ENCODE data around the gene CYB561. TPM values are rescaled to one million over a fixed set of nuclear protein-coding genes. Genes with fewer than 3 reads are reported as not detected.
A peak's percentile ranks its signal among the peaks of the same experiment; 100 is the strongest.
"Not testable (repeated sequence)": the region's sequence is repeated elsewhere in the genome, so short reads cannot be mapped to it uniquely, and the experiment has no call there.

Gene CYB561
- total RNA-seq, 1 donor from 2014 or later: 8.1 TPM

DNA sequence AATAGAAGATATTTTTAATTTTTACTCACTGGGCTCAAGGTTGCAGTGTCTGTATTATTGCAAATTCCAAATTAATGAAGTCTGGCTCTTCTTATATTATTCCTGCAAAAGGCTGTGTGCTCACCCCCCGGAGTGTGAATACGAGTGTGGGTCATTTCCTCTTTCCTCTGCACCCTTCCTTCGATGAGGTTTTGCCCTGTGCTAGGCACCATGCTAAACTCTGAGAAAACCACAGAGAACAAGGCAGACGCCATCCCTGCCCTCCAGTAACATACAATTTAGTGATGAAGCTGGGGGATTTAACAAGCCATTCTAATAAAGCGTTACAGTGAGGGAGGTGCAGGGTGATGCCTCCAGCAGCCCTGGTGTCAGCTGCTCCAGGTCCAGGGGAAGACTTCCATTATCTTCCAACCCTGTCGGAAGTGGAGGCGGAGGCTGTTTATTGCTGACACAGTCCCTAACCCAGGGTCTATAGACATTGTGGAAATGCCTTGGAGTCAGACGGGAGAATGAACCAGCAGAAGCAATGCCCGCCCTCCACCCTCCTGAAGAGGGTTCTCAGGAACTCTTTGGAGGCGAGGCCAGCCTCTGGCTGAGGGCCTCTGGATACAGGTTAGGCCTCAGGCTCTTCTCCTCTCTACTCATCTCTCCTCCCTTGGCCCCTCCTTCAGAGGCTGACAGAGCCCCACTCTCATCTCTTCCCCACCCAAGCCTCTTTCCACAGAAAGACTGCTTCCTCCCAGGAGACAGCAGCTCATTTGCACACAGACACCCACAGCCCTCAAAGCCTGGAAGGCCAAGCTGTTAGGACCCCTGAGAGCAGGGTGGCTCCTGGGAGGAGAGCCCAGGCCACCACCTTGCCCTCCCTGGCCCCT lies 28.7 kb upstream of the CYB561 start:
- H3K4me1 ChIP-seq (ENCODE audit: insufficient read depth, low read length): peaks cover 24% of the 10 kb centered on the region
- no peaks in the 10 kb centered on the region for H3K9me3 ChIP-seq (ENCODE audit: insufficient read depth, low read depth, low read length)
- Mint-ChIP-seq H3K4me3 (ENCODE audit: unreplicated experiment) (no peak overlapping the region), H3K36me3 (ENCODE audit: low read depth, unreplicated experiment) (no peaks in the 10 kb centered on the region), H3K27me3 (ENCODE audit: low read depth, unreplicated experiment) (peaks cover 36% of the 10 kb centered on the region), H3K4me1 (ENCODE audit: low read depth, unreplicated experiment) (no peaks in the 10 kb centered on the region), H3K27ac (ENCODE audit: unreplicated experiment) (no peak overlapping the region), H3K9me3 (ENCODE audit: unreplicated experiment) (peaks cover 2% of the 10 kb centered on the region)
- TF ChIP-seq EZH2 (IDR thresholded peaks at IDR 0.05; ENCODE audit: insufficient read depth, low read length): no peak
- TF ChIP-seq, protein P1, sequence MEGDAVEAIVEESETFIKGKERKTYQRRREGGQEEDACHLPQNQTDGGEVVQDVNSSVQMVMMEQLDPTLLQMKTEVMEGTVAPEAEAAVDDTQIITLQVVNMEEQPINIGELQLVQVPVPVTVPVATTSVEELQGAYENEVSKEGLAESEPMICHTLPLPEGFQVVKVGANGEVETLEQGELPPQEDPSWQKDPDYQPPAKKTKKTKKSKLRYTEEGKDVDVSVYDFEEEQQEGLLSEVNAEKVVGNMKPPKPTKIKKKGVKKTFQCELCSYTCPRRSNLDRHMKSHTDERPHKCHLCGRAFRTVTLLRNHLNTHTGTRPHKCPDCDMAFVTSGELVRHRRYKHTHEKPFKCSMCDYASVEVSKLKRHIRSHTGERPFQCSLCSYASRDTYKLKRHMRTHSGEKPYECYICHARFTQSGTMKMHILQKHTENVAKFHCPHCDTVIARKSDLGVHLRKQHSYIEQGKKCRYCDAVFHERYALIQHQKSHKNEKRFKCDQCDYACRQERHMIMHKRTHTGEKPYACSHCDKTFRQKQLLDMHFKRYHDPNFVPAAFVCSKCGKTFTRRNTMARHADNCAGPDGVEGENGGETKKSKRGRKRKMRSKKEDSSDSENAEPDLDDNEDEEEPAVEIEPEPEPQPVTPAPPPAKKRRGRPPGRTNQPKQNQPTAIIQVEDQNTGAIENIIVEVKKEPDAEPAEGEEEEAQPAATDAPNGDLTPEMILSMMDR (IDR thresholded peaks at IDR 0.05; ENCODE audit: insufficient read depth, low read depth, low read length): no peak
- H3K9ac ChIP-seq (ENCODE audit: low read length): no peak overlapping the region
- H4K20me1 ChIP-seq (ENCODE audit: insufficient read depth, low read length): peaks cover 3% of the 10 kb centered on the region
- no peak overlapping the region for H3K27ac ChIP-seq (ENCODE audit: low read depth, low read length)
- H3K4me2 ChIP-seq (ENCODE audit: low read length): no peak overlapping the region
- no peak overlapping the region for H2AFZ ChIP-seq (ENCODE audit: low read depth, low read length)
- H3K79me2 ChIP-seq (ENCODE audit: insufficient read depth, low read length): no peaks in the 10 kb centered on the region
- no peaks in the 10 kb centered on the region for H3K36me3 ChIP-seq (ENCODE audit: insufficient read depth, low read length)
- no peak for FAIRE-seq
- peaks cover 13% of the 10 kb centered on the region for H3K27me3 ChIP-seq (ENCODE audit: insufficient read depth, low read length)
- DNase-seq (ENCODE audit: low read depth): no peak
- no peak overlapping the region for H3K4me3 ChIP-seq (ENCODE audit: insufficient read depth, low read depth, low read length)

DNA sequence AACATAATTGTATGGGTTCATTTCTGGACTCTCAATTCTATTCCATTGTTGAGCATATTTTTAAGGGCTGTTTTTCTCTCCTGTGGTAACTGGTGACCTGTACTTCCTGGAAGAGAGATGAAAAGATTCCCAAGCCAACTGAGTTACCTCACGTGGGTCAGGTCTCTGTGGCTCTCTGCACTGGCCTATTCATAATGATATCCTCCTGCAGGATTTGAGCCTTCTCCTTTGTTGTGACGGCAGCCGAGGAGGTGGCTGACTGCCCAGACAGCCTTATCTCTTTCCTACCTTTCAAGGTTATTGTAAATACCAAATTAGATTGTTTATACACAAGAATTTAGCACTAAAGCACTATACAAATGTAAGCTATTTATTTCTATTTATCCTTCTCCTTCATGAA lies 28.1 kb upstream of the CYB561 start:
- Histone ChIP-seq H3K79me2 (ENCODE audit: insufficient read depth, low read length) (no peaks in the 10 kb centered on the region), H2AFZ (ENCODE audit: low read depth, low read length) (no peak overlapping the region), H3K4me1 (ENCODE audit: insufficient read depth, low read length) (peaks cover 24% of the 10 kb centered on the region), H3K27ac (ENCODE audit: low read depth, low read length) (no peak overlapping the region), H3K27me3 (ENCODE audit: insufficient read depth, low read length) (peaks cover 15% of the 10 kb centered on the region), H4K20me1 (ENCODE audit: insufficient read depth, low read length) (peaks cover 3% of the 10 kb centered on the region), H3K9me3 (ENCODE audit: insufficient read depth, low read depth, low read length) (no peaks in the 10 kb centered on the region), H3K36me3 (ENCODE audit: insufficient read depth, low read length) (no peaks in the 10 kb centered on the region), H3K9ac (ENCODE audit: low read length) (no peak overlapping the region), H3K4me2 (ENCODE audit: low read length) (no peak overlapping the region), H3K4me3 (ENCODE audit: insufficient read depth, low read depth, low read length) (no peak overlapping the region)
- no peak overlapping the region for H3K27ac Mint-ChIP-seq (ENCODE audit: unreplicated experiment)
- FAIRE-seq (no peak), DNase-seq (ENCODE audit: low read depth) (peak; percentile 24)
- TF ChIP-seq, protein P1 (IDR thresholded peaks at IDR 0.05; ENCODE audit: insufficient read depth, low read depth, low read length): no peak
- no peak for TF ChIP-seq EZH2 (IDR thresholded peaks at IDR 0.05; ENCODE audit: insufficient read depth, low read length)
- no peaks in the 10 kb centered on the region for H3K36me3 Mint-ChIP-seq (ENCODE audit: low read depth, unreplicated experiment)
- no peak overlapping the region for H3K4me3 Mint-ChIP-seq (ENCODE audit: unreplicated experiment)
- H3K4me1 Mint-ChIP-seq (ENCODE audit: low read depth, unreplicated experiment): no peaks in the 10 kb centered on the region
- peaks cover 2% of the 10 kb centered on the region for H3K9me3 Mint-ChIP-seq (ENCODE audit: unreplicated experiment)
- H3K27me3 Mint-ChIP-seq (ENCODE audit: low read depth, unreplicated experiment): peaks cover 33% of the 10 kb centered on the region

DNA sequence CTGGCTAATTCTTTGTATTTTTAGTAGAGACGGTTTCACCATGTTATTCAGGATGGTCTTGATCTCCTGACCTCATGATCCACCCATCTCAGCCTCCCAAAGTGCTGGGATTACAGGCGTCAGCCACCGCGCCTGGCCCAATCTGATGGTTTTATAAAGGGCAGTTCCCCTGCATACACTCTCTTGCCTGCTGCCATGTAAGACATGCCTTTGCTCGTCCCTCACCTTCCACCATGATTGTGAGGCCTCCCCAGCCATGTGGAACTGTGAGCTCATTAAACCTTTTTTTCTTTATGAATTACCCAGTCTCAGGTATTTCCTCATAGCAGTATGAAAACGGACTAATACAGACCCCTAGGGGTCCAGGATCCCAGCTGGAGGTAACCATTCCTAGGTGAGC lies 22.0 kb upstream of the CYB561 start:
- not testable (repeated sequence) for H2AFZ ChIP-seq (ENCODE audit: low read depth, low read length)

More for the DNA sequence above, 22.0 kb upstream of the CYB561 start:
- H3K4me2 ChIP-seq (ENCODE audit: low read length); H3K4me1 ChIP-seq (ENCODE audit: insufficient read depth, low read length); H4K20me1 ChIP-seq (ENCODE audit: insufficient read depth, low read length); H3K27ac Mint-ChIP-seq (ENCODE audit: unreplicated experiment); H3K4me3 Mint-ChIP-seq (ENCODE audit: unreplicated experiment); H3K9me3 Mint-ChIP-seq (ENCODE audit: unreplicated experiment); FAIRE-seq; H3K27me3 ChIP-seq (ENCODE audit: insufficient read depth, low read length); H3K36me3 ChIP-seq (ENCODE audit: insufficient read depth, low read length); H3K4me1 Mint-ChIP-seq (ENCODE audit: low read depth, unreplicated experiment); H3K9ac ChIP-seq (ENCODE audit: low read length); DNase-seq (ENCODE audit: low read depth); H3K9me3 ChIP-seq (ENCODE audit: insufficient read depth, low read depth, low read length); H3K36me3 Mint-ChIP-seq (ENCODE audit: low read depth, unreplicated experiment); H3K27ac ChIP-seq (ENCODE audit: low read depth, low read length); H3K79me2 ChIP-seq (ENCODE audit: insufficient read depth, low read length); H3K4me3 ChIP-seq (ENCODE audit: insufficient read depth, low read depth, low read length): not testable (repeated sequence)
- peaks cover 13% of the 10 kb centered on the region for H3K27me3 Mint-ChIP-seq (ENCODE audit: low read depth, unreplicated experiment)
